ENCODE results near the gene EDEM1. TPM values are rescaled to one million over a fixed set of nuclear protein-coding genes. Genes with fewer than 3 reads are reported as not detected.
"Not testable (repeated sequence)": the region's sequence is repeated elsewhere in the genome, so short reads cannot be mapped to it uniquely, and the experiment has no call there.

EDEM1 gene
- total RNA-seq, 2 donors from 2014 or later, result 145 to 194 TPM

DNA sequence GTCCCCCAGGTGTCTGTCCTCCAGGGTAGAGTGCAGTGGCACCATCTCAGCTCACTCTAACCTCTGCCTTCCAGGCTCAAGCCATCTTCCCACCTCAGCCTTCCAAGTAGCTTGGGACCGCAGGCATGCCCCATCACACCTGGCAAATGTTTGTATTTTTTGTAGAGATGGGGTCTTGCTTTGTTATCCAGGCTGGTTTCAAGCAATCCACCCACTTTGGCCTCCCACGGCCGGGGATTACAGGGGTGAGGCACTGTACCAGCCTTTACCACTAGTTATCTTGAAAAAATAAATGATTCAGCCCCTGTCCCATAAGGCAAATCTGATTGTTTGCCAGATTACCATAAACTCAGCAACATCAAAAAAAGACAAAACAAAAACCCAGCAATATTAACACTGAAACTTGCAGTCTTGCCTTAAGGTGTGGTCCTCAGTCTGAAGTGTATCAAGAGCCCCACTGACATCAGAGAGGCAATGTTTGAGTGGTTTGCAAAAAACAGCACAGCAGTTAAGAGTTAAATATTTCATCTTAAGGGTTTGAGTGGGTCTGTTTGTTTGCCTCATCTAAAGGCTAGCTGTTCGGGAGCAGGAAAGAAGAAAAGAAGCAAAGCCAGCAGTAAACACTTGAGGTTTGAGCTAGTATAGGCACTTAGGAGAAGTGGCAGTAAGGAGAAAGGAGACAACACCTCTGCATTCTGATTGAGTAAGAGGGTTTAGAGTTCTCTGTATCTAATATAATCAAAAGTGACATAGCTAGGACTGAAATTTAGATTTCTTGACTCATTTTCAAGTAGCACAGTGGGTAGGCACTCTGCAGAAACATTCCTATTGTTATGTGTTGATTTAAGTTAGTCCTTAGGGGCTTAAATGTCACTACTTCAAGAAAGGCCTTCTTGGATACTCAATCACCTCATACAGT is 26.3 kb upstream of the EDEM1 start:
- ATAC-seq (replicated peaks), result peak; percentile 69
- H3K36me3 Mint-ChIP-seq (ENCODE audit: low read depth), result peaks cover 13% of the 10 kb centered on the region
- H3K9me3 Mint-ChIP-seq, result no peaks in the 10 kb centered on the region
- H3K27ac Mint-ChIP-seq, result peak overlapping the region; percentile 89
- H3K27me3 Mint-ChIP-seq, result no peaks in the 10 kb centered on the region
- peak overlapping the region; percentile 44 for H3K4me3 Mint-ChIP-seq
- peaks cover 41% of the 10 kb centered on the region for H3K4me1 Mint-ChIP-seq

DNA sequence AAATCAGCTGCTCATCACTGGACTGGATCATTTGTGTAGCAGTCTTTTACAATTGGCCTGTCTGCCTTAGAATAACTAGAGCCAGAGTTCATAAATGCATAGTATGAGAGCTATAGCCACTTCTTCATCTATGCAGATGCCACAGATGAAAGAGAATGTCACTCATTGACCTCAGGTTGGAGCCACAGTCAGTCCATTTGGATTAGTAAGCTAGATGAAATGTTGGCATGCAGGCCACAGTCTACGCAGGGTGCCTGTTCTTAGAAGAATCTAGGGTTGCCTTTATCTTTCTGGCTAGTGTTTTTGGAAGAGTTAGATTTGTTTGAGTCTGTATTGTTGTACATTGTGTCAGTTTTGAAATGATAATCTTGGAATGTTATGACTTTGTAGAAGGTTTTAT is 25.4 kb upstream of the EDEM1 start:
- no peak for ATAC-seq (replicated peaks)
- peaks cover 7% of the 10 kb centered on the region for H3K36me3 Mint-ChIP-seq (ENCODE audit: low read depth)
- H3K27ac Mint-ChIP-seq, result peak overlapping the region; percentile 89
- peaks cover 46% of the 10 kb centered on the region for H3K4me1 Mint-ChIP-seq
- H3K27me3 Mint-ChIP-seq, result no peaks in the 10 kb centered on the region
- H3K9me3 Mint-ChIP-seq, result no peaks in the 10 kb centered on the region
- H3K4me3 Mint-ChIP-seq, result peak overlapping the region; percentile 44

DNA sequence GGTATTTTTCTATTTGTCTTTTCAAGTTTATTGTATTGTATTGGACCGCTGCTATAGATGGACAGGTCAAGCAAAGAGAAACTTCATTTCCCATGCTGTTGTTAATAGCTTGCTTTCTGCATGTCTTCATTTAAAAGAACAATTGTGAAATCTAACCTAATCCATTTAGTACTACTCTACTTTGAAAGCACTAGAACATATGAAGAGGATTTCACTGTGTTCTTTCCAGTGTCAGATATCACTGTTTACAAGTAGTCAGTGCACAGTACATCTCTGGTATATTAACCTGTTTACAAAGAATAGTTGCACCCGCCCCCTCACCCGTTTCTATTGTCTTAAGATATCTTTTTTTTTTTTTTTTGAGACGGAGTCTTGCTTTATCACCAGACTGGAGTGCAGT is 21.8 kb upstream of the EDEM1 start:
- ATAC-seq (replicated peaks), result no peak
- peak overlapping the region; percentile 33 for H3K27ac Mint-ChIP-seq
- H3K4me3 Mint-ChIP-seq, result peak overlapping the region; percentile 6

DNA sequence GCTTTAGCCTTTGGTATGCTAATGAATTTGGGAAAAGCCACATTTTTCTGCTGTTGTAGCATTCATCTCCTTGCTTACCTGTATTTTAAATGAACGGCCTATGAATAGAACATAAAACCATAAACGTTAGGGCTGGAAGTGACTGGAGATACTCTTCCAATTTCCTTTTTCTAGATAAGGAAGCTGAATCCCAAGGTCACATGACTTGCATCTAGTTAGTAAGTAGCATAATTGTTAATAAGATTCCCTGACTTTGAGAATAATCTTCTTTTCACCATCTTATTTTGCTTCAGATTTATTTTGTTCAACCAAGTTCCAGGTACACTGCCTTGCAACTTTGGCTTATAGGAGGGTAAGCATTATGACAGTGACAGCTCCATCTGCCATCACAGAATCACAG is 20.7 kb upstream of the EDEM1 start:
- no peaks in the 10 kb centered on the region for H3K27me3 Mint-ChIP-seq

More for the DNA sequence above, 21.8 kb upstream of the EDEM1 start:
- no peaks in the 10 kb centered on the region for H3K27me3 Mint-ChIP-seq
- H3K36me3 Mint-ChIP-seq (ENCODE audit: low read depth), result peaks cover 11% of the 10 kb centered on the region
- no peaks in the 10 kb centered on the region for H3K9me3 Mint-ChIP-seq
- H3K4me1 Mint-ChIP-seq, result peaks cover 42% of the 10 kb centered on the region

DNA sequence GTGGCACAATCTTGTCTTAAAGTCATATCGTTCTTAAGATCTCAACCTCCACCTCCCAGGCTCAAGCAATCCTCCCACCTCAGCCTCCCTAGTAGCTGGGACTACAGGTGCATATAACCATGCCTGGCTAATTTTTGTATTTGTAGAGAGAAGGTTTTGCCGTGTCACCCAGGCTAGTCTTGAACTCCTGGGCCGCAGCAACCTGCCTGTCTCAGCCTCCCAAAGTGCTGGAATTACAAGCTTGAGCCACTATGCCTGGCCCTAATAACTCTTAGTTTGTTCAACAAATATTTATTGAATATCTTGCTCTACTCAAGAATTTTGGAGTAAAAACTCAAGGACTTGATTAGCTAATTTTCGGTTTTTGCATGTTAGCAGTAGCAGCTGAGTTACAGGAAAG is 19.4 kb upstream of the EDEM1 start:
- Mint-ChIP-seq H3K36me3 (ENCODE audit: low read depth) (peaks cover 35% of the 10 kb centered on the region), H3K9me3 (no peaks in the 10 kb centered on the region), H3K27ac (peak overlapping the region; percentile 30), H3K27me3 (no peaks in the 10 kb centered on the region), H3K4me1 (peaks cover 25% of the 10 kb centered on the region), H3K4me3 (no peak overlapping the region)
- ATAC-seq (replicated peaks), result no peak

More for the DNA sequence above, 20.7 kb upstream of the EDEM1 start:
- ATAC-seq (replicated peaks), result no peak
- Mint-ChIP-seq H3K27ac (no peak overlapping the region), H3K36me3 (ENCODE audit: low read depth) (peaks cover 22% of the 10 kb centered on the region), H3K4me1 (peaks cover 30% of the 10 kb centered on the region), H3K4me3 (no peak overlapping the region), H3K9me3 (no peaks in the 10 kb centered on the region)

DNA sequence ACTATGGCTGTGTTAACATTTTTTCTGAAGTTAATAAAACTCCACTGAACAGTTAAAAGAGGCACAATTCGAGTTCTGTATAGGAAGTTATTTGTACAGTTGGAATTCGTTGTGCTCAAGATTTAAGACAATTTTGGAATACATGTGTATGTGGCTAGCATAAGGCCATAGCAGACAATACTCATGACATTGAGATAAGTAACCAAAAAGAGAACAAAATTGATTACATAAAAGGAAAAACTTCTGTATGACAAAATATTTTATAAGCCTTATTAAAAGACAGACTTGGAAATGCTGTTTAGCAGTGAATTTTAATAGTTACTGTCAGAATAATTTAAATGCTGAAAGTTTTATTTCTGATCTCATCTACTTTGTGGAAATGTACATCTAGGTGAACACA is 17.7 kb upstream of the EDEM1 start:
- Mint-ChIP-seq H3K27ac (peak overlapping the region; percentile 35), H3K36me3 (ENCODE audit: low read depth) (peaks cover 50% of the 10 kb centered on the region), H3K4me3 (no peak overlapping the region), H3K27me3 (no peaks in the 10 kb centered on the region), H3K4me1 (peaks cover 22% of the 10 kb centered on the region), H3K9me3 (no peaks in the 10 kb centered on the region)
- ATAC-seq (replicated peaks), result no peak

DNA sequence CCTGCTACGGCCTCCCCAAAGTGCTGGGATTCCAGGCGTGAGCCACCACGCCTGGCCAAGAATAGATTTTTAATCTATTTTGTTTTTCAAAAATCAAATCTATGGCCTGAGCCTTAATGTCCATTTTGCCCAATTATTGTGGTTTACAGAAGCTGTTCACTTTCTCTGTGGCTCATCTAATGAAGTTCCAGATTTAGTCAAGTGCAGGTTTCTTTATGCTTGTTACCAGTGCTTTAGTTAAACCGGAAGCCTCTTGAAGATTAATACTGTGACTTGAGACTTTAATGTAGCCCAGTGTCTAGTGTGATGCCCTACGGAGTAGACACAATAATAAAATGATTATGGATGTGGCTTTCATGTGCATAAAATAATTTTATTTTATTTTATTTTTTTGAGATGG is 16.5 kb upstream of the EDEM1 start:
- no peak for ATAC-seq (replicated peaks)
- Mint-ChIP-seq H3K27me3 (no peaks in the 10 kb centered on the region), H3K4me1 (peaks cover 12% of the 10 kb centered on the region), H3K4me3 (no peak overlapping the region), H3K36me3 (ENCODE audit: low read depth) (peaks cover 62% of the 10 kb centered on the region), H3K27ac (no peak overlapping the region), H3K9me3 (no peaks in the 10 kb centered on the region)

DNA sequence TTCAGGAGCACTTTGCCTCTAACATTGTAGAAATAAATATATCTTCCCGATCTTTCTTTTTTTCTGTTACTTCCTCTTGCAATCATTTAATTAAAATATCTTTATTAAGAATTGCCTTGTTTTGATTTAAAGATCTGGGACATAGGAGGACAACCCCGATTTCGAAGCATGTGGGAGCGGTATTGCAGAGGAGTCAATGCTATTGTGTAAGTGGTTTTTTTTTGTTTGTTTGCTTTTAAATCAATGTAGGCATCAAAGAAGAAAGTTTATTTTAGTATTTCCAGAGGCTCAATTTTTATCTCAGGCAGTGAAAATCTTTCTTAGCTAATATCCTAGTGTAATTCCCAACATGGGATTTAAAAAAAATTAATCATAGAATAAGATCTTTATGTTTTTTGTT is 15.5 kb upstream of the EDEM1 start:
- Mint-ChIP-seq H3K4me1 (peaks cover 7% of the 10 kb centered on the region), H3K9me3 (no peaks in the 10 kb centered on the region), H3K36me3 (ENCODE audit: low read depth) (peaks cover 72% of the 10 kb centered on the region), H3K4me3 (no peak overlapping the region), H3K27me3 (no peaks in the 10 kb centered on the region), H3K27ac (no peak overlapping the region)
- ATAC-seq (replicated peaks), result no peak

DNA sequence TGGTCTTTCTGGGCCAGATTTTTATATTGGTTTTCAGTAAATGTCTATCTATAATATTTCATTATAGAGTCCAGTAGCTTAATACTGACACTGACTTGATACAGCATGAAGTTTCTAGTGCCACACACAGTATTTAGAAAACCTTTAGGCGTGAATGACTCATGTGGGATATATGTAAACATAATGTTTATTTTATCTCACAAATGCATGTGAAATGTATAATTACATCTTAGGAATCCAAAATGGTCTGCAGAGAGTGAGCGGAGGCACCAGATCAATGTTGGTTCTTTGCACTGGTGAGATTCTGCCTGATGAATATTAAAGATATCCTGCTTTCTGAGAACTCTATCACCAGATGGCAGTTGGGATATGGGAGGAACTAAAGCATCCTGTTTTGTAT is 8.5 kb upstream of the EDEM1 start:
- not testable (repeated sequence) for H3K27ac Mint-ChIP-seq; ATAC-seq (replicated peaks); H3K4me1 Mint-ChIP-seq; H3K27me3 Mint-ChIP-seq; H3K4me3 Mint-ChIP-seq; H3K9me3 Mint-ChIP-seq
- H3K36me3 Mint-ChIP-seq (ENCODE audit: low read depth), result peaks cover 89% of the 10 kb centered on the region

DNA sequence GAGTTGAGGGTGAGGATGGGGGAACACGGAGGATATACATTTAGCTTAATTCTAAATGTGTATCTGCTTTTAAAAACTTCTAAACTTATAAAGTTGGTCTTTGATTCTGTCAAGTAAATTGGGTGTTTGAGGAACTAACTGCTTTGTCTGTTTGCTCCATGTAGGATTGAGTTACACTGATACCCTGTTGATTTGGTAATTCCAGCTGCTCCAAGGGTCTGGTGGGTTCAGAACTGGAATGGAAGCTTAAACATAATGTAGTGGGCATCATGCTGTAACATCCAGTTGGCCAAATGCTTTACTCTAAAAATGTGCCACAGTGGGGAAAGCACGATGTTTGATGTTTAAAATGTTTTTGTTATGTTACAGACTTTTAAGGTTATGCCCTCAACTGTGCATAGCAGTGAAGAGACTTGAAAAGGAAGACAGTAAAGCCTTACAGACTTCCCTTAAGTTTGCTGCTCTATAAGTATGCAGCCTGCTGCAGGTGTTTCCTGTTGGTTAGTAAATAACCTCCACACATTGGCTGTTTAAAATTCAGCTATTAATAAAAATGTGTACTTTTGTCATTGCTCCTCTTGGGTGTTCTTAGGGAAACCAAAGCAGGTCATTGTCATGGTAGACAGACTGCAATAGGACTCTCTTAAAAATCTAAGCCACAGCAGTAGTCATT is 5.9 kb upstream of the EDEM1 start:
- Mint-ChIP-seq H3K27me3 (no peaks in the 10 kb centered on the region), H3K4me3 (no peak overlapping the region), H3K27ac (peak overlapping the region; percentile 26), H3K9me3 (no peaks in the 10 kb centered on the region), H3K36me3 (ENCODE audit: low read depth) (peaks cover 69% of the 10 kb centered on the region), H3K4me1 (peaks cover 7% of the 10 kb centered on the region)
- ATAC-seq (replicated peaks), result no peak

DNA sequence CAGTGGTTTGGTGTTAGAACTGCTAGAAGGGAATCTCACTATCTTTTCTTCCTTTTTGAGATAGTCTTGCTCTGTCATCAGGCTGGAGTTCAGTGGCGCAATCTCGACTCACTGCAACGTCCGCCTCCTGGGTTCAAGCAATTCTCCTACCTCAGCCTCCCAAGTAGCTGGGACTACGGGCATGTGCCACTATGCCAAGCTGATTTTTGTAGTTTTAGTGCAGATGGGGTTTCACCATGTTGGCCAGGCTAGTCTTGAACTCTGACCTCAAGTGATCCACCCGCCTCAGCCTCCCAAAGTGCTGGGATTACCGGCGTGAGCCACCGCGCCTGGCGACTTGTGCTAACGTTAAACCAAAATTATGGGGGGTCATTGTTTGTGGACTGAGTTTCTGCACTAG is 3.8 kb upstream of the EDEM1 start:
- Mint-ChIP-seq H3K4me1 (peaks cover 12% of the 10 kb centered on the region), H3K36me3 (ENCODE audit: low read depth) (peaks cover 54% of the 10 kb centered on the region)
- not testable (repeated sequence) for H3K9me3 Mint-ChIP-seq; H3K27me3 Mint-ChIP-seq; ATAC-seq (replicated peaks); H3K4me3 Mint-ChIP-seq; H3K27ac Mint-ChIP-seq

DNA sequence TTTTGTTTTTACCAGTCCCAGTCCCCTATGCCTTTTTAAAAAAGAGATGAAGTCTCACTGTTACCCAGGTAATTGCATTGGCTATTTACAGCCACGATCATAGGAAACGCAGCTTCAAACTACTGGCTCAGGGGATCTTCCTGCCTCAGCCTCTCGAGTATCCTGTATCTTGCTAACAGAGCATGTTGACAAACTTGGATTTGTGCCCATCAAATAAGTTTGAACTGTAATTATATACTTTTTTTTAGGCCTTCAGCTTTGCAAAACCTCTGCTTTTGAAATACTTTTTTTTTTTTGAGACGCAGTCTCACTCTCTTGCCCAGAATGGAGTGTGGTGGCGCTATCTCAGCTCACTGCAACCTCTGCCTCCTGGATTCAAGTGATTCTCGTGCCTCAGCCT is 3.0 kb upstream of the EDEM1 start:
- Mint-ChIP-seq H3K27me3 (no peaks in the 10 kb centered on the region), H3K4me3 (no peak overlapping the region), H3K4me1 (peaks cover 12% of the 10 kb centered on the region), H3K9me3 (no peaks in the 10 kb centered on the region), H3K36me3 (ENCODE audit: low read depth) (peaks cover 54% of the 10 kb centered on the region), H3K27ac (no peak overlapping the region)
- ATAC-seq (replicated peaks), result no peak

DNA sequence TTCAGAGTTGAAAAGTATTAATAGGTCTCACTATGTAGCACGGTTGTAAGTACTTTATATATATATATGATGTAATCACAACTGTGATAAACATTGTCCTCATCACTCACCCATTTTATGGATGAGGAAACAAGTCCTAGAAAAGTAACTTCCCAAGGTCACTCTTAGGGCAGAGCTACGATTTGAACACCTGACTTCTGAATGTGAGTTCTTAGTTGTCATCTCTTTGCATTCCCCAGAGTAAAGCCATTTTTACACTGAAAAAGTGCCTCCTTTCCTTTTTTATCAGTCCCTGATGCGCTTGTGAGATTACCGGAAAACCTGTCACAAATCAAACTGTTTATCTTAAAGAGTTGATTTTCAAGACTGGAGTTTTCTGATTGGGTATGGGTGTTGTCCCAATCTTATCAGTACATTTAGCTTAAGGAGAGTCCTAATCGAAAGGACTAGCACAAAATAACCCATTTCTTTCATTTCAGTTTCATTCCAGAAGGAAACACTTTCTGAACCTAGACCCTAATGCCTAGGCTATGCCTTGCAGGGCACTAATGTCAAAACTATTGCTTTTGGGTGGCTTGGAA is 2.3 kb upstream of the EDEM1 start:
- Mint-ChIP-seq H3K4me3 (no peak overlapping the region), H3K4me1 (peaks cover 12% of the 10 kb centered on the region), H3K27me3 (no peaks in the 10 kb centered on the region), H3K36me3 (ENCODE audit: low read depth) (peaks cover 54% of the 10 kb centered on the region), H3K9me3 (no peaks in the 10 kb centered on the region), H3K27ac (peak overlapping the region; percentile 66)
- ATAC-seq (replicated peaks), result no peak

DNA sequence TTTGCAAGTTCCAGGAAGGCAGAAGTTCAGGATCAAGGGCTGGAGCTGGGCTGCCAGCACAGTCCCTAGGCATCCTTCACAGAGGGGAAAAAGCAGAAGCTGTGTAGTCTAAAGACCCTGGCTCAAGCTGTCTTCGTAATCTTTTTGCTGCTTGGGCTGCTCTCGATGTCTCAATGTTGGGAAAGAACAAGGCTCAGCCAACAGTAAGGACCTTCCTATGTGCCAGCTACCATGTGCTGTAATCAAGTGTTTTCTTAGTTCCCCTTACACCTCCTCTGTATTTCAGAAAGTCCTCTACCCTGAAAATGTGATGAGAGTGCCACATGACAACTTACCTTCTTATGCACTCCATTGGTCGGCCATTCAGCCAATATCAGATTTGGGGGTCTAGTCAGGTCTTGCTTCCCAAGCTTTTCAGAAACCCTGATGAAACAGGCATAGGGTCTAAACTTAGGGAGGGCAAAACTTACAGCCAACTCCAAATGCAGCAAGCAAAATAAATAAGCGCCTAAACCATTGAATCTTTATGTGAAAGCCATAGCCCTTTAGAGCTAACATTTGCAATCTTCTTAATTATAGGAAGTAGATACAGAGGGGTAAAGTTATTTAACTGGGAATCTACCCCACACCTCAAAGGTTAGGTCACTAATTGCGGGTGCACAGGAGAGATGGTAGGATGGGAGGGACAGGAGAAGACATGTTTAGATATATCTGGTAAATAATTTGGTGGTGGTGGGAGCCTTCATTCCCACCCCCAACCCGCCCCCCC is 1.2 kb upstream of the EDEM1 start:
- Mint-ChIP-seq H3K4me1 (peaks cover 12% of the 10 kb centered on the region), H3K4me3 (peak overlapping the region; percentile 82), H3K9me3 (no peaks in the 10 kb centered on the region), H3K27ac (peak overlapping the region; percentile 66), H3K27me3 (no peaks in the 10 kb centered on the region), H3K36me3 (ENCODE audit: low read depth) (peaks cover 50% of the 10 kb centered on the region)
- ATAC-seq (replicated peaks), result no peak
